Panc1 (cell line): ENCODE results near the gene CHSY3. TPM values are rescaled to one million over a fixed set of nuclear protein-coding genes. Genes with fewer than 3 reads are reported as not detected.

ENCODE experiments used
- ATAC-seq: fragments of 200-7000 bp; cut with Tn5 transposase; 2 replicates; pipeline ENCODE4 v1.9.1; 2020; ENCODE audit warnings: mild to moderate bottlenecking, moderate library complexity
- BruUV-seq: library from RNA; stranded (reverse); fragments of 400-500 nt; replicated peaks from 2 replicates; lab custom pipeline; 2021; lab: Mats Ljungman, UMichigan
- CTCF ChIA-PET: fragments of 300-600 bp; sonication (Branson Sonifier 250); formaldehyde crosslinking; loops from one replicate; lab custom pipeline; 2022; ENCODE audit warnings: antibody characterized with exemption; lab: Charles Lee
- POLR2A ChIA-PET: fragments of 300-600 bp; sonication (Branson Sonifier 250); formaldehyde crosslinking; loops from one replicate; lab custom pipeline; 2022; ENCODE audit warnings: antibody characterized with exemption; lab: Charles Lee
- DNase-seq: peaks from one replicate; pipeline ENCODE4 v3.0.0-alpha.2; 2010; ENCODE audit warnings: low read depth, low spot score
- H3K27ac ChIP-seq: 2 replicates; pipeline ENCODE4 v1.5.1; 2011; ENCODE audit warnings: mild to moderate bottlenecking, low read length, inconsistent platforms
- H3K27me3 ChIP-seq: fragments of 200-500 bp; sonication (Bioruptor generic); 2 replicates; pipeline ENCODE4 v1.6.0; 2014; ENCODE audit warnings: low read length, inconsistent platforms; ENCODE audit not compliant: control insufficient read depth, insufficient read depth
- H3K36me3 ChIP-seq: fragments of 200-500 bp; sonication (Bioruptor generic); 2 replicates; pipeline ENCODE4 v1.5.1; 2014; ENCODE audit warnings: inconsistent platforms, mild to moderate bottlenecking, low read length, moderate library complexity; ENCODE audit not compliant: control insufficient read depth, insufficient read depth
- H3K4me1 ChIP-seq: 2 replicates; pipeline ENCODE4 v1.5.1; 2011; ENCODE audit warnings: inconsistent platforms, mild to moderate bottlenecking, low read length, moderate library complexity; ENCODE audit not compliant: control insufficient read depth, insufficient read depth
- H3K4me3 ChIP-seq, 2 experiments: 2 replicates each; pipeline ENCODE4 v1.5.1; 2011 to 2012; ENCODE audit warnings: low read depth in 2 of 2, low read length in 2 of 2, mild to moderate bottlenecking in 2 of 2, inconsistent platforms in 1 of 2, moderate library complexity in 1 of 2
- H3K9me3 ChIP-seq: fragments of 200-500 bp; sonication (Bioruptor generic); 2 replicates; pipeline ENCODE4 v1.5.1; 2014; ENCODE audit warnings: low read depth, mild to moderate bottlenecking, inconsistent platforms, low read length, moderate library complexity; ENCODE audit not compliant: control insufficient read depth, insufficient read depth
- CTCF ChIP-seq: fragments of 450-650 bp; IDR thresholded peaks from 2 replicates; pipeline ENCODE4 v1.5.1; 2017; ENCODE audit warnings: mild to moderate bottlenecking
- POLR2AphosphoS5 ChIP-seq: IDR thresholded peaks from 2 replicates; pipeline ENCODE4 v1.6.1; 2012; ENCODE audit warnings: mild to moderate bottlenecking, low read depth, low read length, moderate library complexity
- REST ChIP-seq, 2 experiments: IDR thresholded peaks; 2 replicates each; pipeline ENCODE4 v1.6.1; 2011 to 2012; ENCODE audit warnings: low read depth in 2 of 2, control low read depth in 1 of 2, low read length in 1 of 2, mild to moderate bottlenecking in 1 of 2, moderate library complexity in 1 of 2; ENCODE audit not compliant: insufficient read depth in 1 of 2
- SIN3A ChIP-seq: IDR thresholded peaks from 2 replicates; pipeline ENCODE4 v1.6.1; 2012; ENCODE audit warnings: low read depth, mild to moderate bottlenecking, low read length, moderate library complexity, borderline replicate concordance; ENCODE audit not compliant: insufficient read depth
- TCF7L2 ChIP-seq: IDR thresholded peaks from 2 replicates; pipeline ENCODE4 v1.6.1; 2011; ENCODE audit warnings: mild to moderate bottlenecking, low read depth, low read length, inconsistent platforms
- in situ Hi-C: cut with HindIII; loops from 2 replicates; pipeline ENCODE4 v1.10.0; 2016; ENCODE audit warnings: low sequenced_read_pairs, low pct_unique_long_range_greater_than_20kb
- intact Hi-C: fragments of 100-400 bp; cut with micrococcal nuclease; formaldehyde crosslinking; loops from one replicate; pipeline ENCODE4 v1.10.0; 2022; ENCODE audit not compliant: unreplicated experiment
- total RNA-seq: library from RNA; stranded (reverse); gene quantifications from one replicate; pipeline ENCODE4 v1.2.1, GENCODE V29; 2021; ENCODE audit not compliant: unreplicated experiment

The CHSY3 gene
- total RNA-seq, 1 experiment from 2014 or later = not detected

GRCh38 chr5:129904667-129905472 lies 605 bp downstream of the CHSY3 start:
- no peaks in the 10 kb centered on the region for H3K9me3 ChIP-seq
- no peak for DNase-seq
- TF ChIP-seq POLR2AphosphoS5 (no peak), REST (IDR thresholded peaks at IDR 0.05; ENCODE audit: insufficient read depth in 1 of 2, low read depth in 2 of 2, low read length in 1 of 2) (no peak), CTCF (no peak), TCF7L2 (no peak), SIN3A (no peak)
- no peaks in the 10 kb centered on the region for H3K36me3 ChIP-seq
- H3K4me1 ChIP-seq = peaks cover 6% of the 10 kb centered on the region
- H3K4me3 ChIP-seq = peak overlapping the region; percentile 43 to 55
- CTCF ChIA-PET = no interaction called here
- no TSS peak for BruUV-seq
- H3K27ac ChIP-seq = no peak overlapping the region
- in situ Hi-C loops (no loop called here), intact Hi-C loops (loop anchor here (5.0 kb wide), 1 partner anchor 1207 kb away; no protein-coding TSS in a partner anchor)
- H3K27me3 ChIP-seq = peaks cover 43% of the 10 kb centered on the region
- POLR2A ChIA-PET = no interaction called here
- ATAC-seq = peak; percentile 70

GRCh38 chr5:129905473-129906176 lies 1.4 kb downstream of the CHSY3 start:
- TF ChIP-seq TCF7L2 = no peak
- Histone ChIP-seq H3K4me1 (peaks cover 6% of the 10 kb centered on the region), H3K4me3 (peak overlapping the region in 1 of 2 experiments; percentile 55; a peak in 2 of 4 replicates), H3K9me3 (no peaks in the 10 kb centered on the region), H3K36me3 (no peaks in the 10 kb centered on the region), H3K27ac (no peak overlapping the region), H3K27me3 (peaks cover 43% of the 10 kb centered on the region)
- ATAC-seq (no peak; the same call in 1 of the 2 replicates), DNase-seq (no peak)
- CTCF ChIA-PET = no interaction called here
- intact Hi-C loops = no loop called here
- POLR2A ChIA-PET = no interaction called here
- in situ Hi-C loops = no loop called here
- BruUV-seq = no TSS peak
